HTR-8/SVneo (cell line): ENCODE data around the gene NLRP8.
"Not testable (repeated sequence)": the region's sequence is repeated elsewhere in the genome, so short reads cannot be mapped to it uniquely, and the experiment has no call there.

ENCODE experiments used
- DNase-seq: peaks from one replicate; pipeline ENCODE4 v3.0.0; 2011; ENCODE audit warnings: low spot score, mixed read lengths; ENCODE audit not compliant: insufficient read length
- FAIRE-seq: peaks from 2 replicates; lab custom pipeline; 2011; peaks lifted over from hg19 to GRCh38; lab: Jason Lieb, UNC

NLRP8 gene

DNA sequence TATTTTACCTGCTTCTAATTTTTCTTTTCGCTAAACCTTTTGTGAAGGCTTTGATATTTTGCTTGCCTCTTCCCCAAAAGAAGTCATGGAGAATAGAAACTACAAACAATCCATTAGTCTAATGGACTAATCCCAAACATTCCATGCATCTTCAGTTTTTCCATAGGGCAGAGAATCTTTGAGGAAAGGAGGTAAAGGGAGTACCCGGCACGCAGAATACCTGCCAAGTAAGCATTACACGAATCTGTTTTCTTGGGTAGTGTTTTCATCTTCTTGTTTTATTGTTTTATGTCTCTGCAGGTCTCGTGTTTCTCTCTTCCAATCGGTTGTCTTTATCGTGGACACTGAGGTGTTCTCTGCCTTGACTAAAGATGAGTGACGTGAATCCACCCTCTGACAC lies at the start of gene NLRP8:
TSS of gene NLRP8 (plus strand) at position 301 of the 400 bp plus-strand sequence.
- no peak for FAIRE-seq
- DNase-seq: no peak

DNA sequence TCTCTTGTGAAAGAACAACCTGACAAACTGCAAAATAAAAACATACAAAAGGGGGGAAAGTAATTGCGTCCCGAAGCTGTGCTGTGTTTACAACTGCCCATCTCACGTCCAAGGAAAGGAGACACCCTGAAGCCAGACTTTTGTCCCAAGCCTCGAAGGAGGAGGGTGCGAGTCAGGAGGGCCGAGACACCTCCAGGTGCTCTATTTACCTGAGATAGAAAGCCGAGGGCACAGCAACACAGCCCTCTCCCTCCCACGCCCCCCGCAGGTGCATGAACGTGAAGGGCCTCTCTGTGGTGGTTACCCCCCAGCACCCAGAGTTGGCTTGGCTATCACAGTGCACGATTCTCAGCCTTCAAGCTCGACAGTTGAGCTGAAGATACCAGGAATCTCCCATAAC lies 48.7 kb upstream of the NLRP8 start:
- DNase-seq (no peak), FAIRE-seq (no peak)

DNA sequence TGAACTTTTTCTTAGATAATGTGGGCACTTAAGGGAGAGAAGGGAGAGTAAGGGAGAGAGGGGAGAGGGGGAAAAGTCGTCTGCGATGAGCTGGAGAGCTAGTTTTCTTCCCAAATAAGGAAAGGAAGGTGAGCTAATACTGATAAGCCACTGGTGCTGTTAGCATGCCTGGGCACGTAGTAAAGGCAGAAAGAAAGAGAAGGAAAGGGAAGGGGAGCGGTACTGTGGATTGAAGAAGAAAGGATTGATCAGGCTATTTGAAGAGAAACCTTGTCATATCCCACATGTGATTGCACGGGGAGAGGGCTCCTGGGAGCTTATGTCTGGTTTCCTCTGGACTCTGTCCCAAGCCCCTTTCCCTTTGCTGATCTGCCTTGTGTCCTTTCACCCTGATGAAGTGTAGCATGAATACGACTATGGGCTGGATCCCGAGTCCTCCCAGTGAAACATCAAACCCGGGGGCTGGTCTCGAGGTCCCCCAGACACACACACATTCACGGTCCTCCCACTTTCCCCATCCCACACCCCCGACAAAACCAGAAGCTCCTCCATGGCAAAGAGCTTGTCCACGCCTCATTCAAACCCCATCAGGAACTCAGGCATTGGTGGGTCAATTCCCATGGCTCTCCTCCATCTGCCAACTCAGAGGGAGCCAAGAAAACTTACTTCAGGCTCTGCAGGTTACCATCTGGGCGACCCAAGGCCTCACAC lies 46.1 kb upstream of the NLRP8 start:
- DNase-seq (no peak), FAIRE-seq (no peak)

DNA sequence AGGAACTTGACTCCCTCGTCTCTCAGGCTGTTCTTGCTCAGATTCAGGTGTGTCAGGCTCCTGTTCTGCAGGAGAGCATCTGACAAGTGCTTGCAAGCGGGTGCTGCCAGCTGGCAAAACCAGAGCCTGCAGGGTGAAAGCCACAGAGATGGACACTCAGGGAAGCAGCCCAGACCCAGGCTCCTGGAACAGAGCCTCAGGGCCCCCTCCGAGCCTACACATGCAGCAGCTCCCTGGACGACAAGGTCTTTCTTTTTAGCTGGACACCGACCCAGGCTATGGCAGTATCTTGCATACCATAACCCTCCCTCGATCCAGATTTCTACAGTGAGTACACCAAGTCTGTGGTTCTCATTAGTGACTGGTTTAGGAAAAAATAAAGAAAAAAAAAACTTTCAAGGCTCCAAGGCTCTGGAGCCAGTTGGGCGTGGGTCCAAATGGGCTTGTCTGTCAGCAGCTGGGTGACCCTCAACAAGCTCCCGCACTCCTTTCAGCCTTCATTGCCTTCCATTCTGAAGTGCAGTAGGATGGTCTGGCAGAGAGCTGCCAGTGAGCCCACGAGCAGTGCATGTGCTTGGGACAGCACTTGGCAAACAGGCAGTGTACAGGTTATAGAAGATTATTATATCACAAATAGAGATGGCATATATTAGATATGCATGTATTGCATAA lies 45.4 kb upstream of the NLRP8 start:
- FAIRE-seq: no peak
- DNase-seq: no peak

- FAIRE-seq: no peak
- DNase-seq: no peak
Observed at GRCh38 chr19:55907286-55907685, 40.3 kb upstream of the NLRP8 start.

- FAIRE-seq (no peak), DNase-seq (no peak)
Observed at GRCh38 chr19:55907746-55908145, 39.9 kb upstream of the NLRP8 start.

- no peak for DNase-seq
- no peak for FAIRE-seq
Observed at GRCh38 chr19:55909801-55910200, 37.8 kb upstream of the NLRP8 start.

DNA sequence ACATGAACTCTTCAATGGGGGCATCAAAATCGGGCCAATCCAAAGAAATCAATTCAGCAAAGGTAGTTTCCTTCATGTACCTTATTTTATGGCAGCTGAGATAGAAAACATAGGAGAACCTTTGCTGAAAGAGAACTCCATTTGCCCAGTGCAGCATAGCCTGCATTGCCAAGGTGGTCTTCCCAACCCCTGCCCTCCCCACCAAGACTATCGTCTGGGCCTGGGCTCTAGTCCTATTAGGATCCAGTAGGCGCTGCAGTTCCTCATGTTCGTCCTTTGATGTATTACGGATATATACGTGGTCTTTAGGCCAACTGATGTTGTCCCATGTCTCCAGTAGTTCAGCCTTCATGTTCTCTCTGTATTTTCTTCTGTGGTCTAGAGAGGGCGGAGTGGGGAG lies 34.7 kb upstream of the NLRP8 start:
- no peak for FAIRE-seq
- DNase-seq: no peak

DNA sequence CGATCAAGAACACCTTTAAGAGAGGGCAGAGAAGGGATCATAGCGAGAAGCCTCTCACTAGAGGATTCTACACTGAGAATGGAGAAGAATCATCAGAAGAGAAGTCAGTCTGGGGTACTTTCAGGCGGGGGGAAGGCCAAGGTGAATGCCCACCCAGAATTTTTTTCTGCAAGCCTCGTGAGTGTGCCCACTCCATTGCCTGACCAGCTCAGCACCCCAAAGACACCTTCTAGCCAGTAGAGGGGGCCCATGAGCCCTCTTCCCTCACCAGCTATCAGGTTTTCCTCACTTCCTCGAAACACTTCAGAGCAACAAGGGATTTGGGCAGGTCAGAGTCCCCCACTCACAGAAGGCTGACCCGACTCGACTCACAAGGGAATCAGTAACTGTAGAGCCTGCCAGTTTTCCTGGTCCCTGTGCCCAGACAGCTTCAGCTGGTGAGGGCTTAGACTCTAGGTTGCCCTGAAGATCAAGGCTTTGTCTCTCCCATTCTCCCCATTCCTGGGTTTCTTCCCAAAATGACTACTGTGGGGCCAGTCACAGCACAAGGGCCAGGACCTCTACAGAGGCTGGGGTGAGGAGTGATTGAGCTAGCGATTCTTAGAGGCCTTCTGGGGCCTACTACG lies 33.9 kb upstream of the NLRP8 start:
- DNase-seq: peak; percentile 17
- no peak for FAIRE-seq

GRCh38 chr19:55923556-55923955 lies 24.1 kb upstream of the NLRP8 start:
- no peak for FAIRE-seq
- DNase-seq: no peak

DNA sequence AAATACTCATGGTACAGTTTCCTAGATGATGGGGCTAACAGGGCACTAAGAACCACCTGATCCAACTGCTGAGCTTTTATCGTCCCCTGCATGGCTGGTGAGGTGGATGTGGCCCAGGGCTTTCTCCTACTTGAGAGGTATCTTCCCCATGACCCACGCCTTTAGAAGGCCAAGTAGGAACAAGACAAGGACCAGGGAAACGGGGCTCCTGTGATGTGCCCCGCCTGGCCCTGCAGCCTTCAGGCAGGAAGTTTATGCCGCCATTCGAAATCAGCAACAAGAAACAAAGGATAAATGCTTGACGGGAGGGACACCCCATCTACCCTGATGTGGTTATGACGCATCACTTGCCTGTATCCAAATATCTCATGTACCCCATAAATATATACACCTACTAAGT lies 19.6 kb upstream of the NLRP8 start:
- FAIRE-seq (no peak), DNase-seq (no peak)

DNA sequence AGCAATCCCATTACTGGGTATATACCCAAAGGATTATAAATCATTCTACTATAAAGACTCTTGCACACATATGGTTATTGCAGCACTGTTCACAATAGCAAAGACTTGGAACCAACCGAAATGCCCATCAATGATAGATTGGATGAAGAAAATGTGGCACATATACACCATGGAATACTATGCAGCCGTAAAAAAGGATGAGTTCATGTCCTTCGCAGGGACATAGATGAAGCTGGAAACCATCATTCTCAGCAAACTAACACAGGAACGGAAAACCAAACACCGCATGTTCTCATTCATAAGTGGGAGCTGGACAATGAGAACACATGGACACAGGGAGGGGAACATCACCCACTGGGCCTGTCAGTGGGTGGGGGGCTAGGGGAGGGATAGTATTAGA lies 18.4 kb upstream of the NLRP8 start:
- FAIRE-seq, DNase-seq: not testable (repeated sequence)

DNA sequence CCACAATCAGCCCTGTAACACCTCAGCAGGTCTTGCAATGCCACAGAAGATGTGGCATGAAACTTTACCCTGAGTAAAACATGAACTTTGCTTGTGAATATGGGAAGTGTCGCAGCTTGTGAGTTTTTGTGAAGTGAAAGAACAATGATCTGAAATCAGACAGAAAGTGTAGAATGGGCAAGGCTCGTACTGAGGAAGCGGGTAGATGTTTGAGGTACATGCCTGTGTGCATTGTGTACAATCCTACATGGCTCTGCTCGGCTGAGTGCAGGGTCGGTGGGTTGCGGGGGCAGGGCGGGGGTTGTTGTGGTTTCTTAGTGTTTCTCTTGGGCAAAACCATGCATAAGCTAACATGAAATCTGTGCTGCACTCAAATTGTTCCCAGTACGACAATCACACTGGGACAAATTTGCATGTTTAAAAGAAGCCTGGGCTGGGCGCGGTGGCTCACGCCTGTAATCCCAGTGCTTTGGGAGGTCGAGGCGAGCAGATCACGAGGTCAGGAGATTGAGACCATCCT lies 16.6 kb upstream of the NLRP8 start:
- no peak for FAIRE-seq
- DNase-seq: no peak

DNA sequence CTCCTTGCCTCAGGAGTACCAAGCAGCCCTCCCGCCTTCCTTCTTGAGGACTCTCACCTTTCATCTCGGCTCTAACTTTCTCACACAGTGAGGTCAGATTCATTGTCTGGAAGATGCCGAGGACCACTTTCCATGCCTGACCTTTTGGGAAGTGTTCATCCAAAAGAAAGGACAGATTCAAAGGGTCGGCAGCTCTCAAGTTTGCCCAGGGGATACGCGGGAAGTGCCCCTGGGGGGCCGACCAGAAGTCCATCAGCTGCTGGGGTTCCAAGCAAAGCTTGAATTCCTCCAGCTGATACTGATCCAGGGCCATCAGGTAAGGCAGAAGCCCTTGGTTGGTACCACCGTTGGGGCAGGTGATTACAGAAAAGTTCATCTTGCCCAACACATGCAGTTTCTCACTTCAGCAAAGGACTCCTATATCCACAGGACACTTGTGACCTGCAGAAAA lies 15.7 kb upstream of the NLRP8 start, which contains the start of gene NLRP13:
TSS of gene NLRP13 (minus strand) at position 401 of the 451 bp plus-strand sequence. CDS start at position 376, 25 bp downstream.
- FAIRE-seq (no peak), DNase-seq (no peak)

- no peak for FAIRE-seq
- DNase-seq: no peak
Observed at GRCh38 chr19:55935206-55935605, 12.4 kb upstream of the NLRP8 start.

GRCh38 chr19:55939206-55939605 lies 8.4 kb upstream of the NLRP8 start:
- FAIRE-seq (no peak), DNase-seq (no peak)

- no peak for DNase-seq
- FAIRE-seq: no peak
Observed at GRCh38 chr19:55940306-55940705, 7.3 kb upstream of the NLRP8 start.

DNA sequence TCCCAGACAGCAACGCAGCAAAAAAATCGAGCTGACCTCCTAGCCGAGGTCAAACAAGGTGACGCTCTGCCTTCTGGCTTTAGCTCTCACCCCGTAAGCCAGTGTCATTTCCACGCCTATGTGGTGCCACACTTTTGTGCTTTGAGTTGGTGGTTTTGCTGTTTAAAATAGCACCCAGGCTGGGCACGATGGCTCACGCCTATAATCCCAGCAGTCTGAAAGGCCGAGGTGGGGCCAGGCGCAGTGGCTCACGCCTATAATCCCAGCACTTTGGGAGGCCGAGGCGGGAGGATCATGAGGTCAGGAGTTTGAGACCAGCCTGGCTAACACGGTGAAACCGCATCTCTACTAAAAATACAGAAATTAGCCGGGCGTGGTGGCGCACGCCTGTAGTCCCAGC lies 2.9 kb downstream of the NLRP8 start:
- not testable (repeated sequence) for DNase-seq, FAIRE-seq

DNA sequence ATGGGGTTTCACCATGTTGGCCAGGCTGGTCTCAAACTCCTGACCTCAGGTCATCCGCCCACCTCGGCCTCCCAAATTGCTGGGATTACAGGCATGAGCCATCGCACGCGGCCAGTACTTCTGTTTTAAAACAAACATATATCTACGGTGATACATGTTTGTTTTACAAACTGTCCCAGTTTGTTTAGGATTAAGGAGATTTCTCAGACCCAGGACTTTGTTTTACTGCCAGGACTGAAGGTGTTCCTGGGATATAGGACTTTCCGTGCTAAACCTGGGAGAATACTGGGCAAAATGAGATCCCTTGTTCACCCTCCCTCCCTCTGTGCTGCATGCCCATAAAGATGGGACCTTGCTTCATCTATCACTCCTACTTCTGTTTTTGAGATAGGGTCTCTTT lies 8.8 kb downstream of the NLRP8 start:
- FAIRE-seq: no peak

GRCh38 chr19:55958356-55958755 lies 10.7 kb downstream of the NLRP8 start:
- no peak for FAIRE-seq
- peak; percentile 22 for DNase-seq

More for the DNA sequence above, 8.8 kb downstream of the NLRP8 start:
- no peak for DNase-seq
